HepG2 (cell line): ENCODE measurements around the gene YIPF1. TPM values are rescaled to one million over a fixed set of nuclear protein-coding genes. Genes with fewer than 3 reads are reported as not detected.
A peak's percentile ranks its signal among the peaks of the same experiment; 100 is the strongest.

Experiments
- ATAC-seq: fragments of 200-7000 bp; cut with Tn5 transposase; 3 replicates; pipeline ENCODE4 v1.9.1; 2020; ENCODE audit warnings: mild to moderate bottlenecking, moderate library complexity
- BruUV-seq: library from RNA; stranded (reverse); fragments of 400-500 nt; replicated peaks from 2 replicates; lab custom pipeline; 2021; lab: Mats Ljungman, UMichigan
- CTCF ChIA-PET: fragments of 300-600 bp; formaldehyde crosslinking; extraction: SDS; loops from one replicate; lab custom pipeline; 2021; ENCODE audit warnings: low total read pairs, inconsistent platforms, low intra/inter-chr PET ratio; lab: Yijun Ruan, JAX
- POLR2A ChIA-PET: fragments of 350-600 bp; sonication (Branson Sonifier 250); formaldehyde crosslinking; loops from one replicate; lab custom pipeline; 2020; ENCODE audit warnings: antibody characterized with exemption, inconsistent platforms; lab: Yijun Ruan, JAX
- DNase-seq: peaks from one replicate; pipeline ENCODE4 v3.0.0-alpha.2; 2015; ENCODE audit warnings: low spot score
- FAIRE-seq: peaks from 3 replicates; lab custom pipeline; 2011; peaks lifted over from hg19 to GRCh38; lab: Jason Lieb, UNC
- H2AFZ ChIP-seq: one replicate; pipeline ENCODE4 v1.6.1; 2011; ENCODE audit warnings: low read length, inconsistent platforms
- H3K27ac ChIP-seq: fragments of 300-600 bp; 3 replicates; pipeline ENCODE4 v1.8.0; 2011; ENCODE audit warnings: mixed run types, mild to moderate bottlenecking, mixed read lengths, low read length, inconsistent platforms; ENCODE audit not compliant: insufficient read depth; ENCODE audit errors: extremely low read length
- H3K27me3 ChIP-seq, 2 experiments: fragments of 200-600 bp in 1 of 2; 2 replicates in 1 of 2; 3 replicates in 1 of 2; pipeline versions ENCODE4 v1.6.0 to v1.8.0; 2011; ENCODE audit warnings: low read length in 2 of 2, mild to moderate bottlenecking in 2 of 2, moderate library complexity in 2 of 2, inconsistent platforms in 1 of 2; ENCODE audit not compliant: insufficient read depth in 2 of 2, control insufficient read depth in 1 of 2
- H3K36me3 ChIP-seq, 2 experiments: fragments of 200-600 bp in 1 of 2; replicated peaks in 1 of 2; 2 replicates in 1 of 2; 3 replicates in 1 of 2; pipeline versions ENCODE4 v1.5.1 to v1.8.0; 2011; ENCODE audit warnings: low read length in 2 of 2, inconsistent platforms in 1 of 2; ENCODE audit not compliant: insufficient read depth in 2 of 2, control insufficient read depth in 1 of 2
- H3K4me1 ChIP-seq: 2 replicates; pipeline ENCODE4 v1.5.1; 2012; ENCODE audit warnings: low read length, inconsistent platforms; ENCODE audit not compliant: insufficient read depth
- H3K4me2 ChIP-seq: 2 replicates; pipeline ENCODE4 v1.6.0; 2011; ENCODE audit warnings: low read depth, low read length, inconsistent platforms
- H3K4me3 ChIP-seq, 3 experiments: fragments of 200-600 bp in 1 of 3; sonication (generic), shearing (Covaris generic) in 1 of 3; replicated peaks in 1 of 3; 2 replicates each; pipeline ENCODE4 v1.5.1; 2011 to 2016; ENCODE audit warnings: low read length in 3 of 3, inconsistent platforms in 2 of 3, low read depth in 2 of 3, mild to moderate bottlenecking in 2 of 3, control low read depth in 1 of 3, mixed read lengths in 1 of 3; ENCODE audit not compliant: insufficient read depth in 1 of 3
- H3K79me2 ChIP-seq: one replicate; pipeline ENCODE4 v1.6.1; 2011; ENCODE audit warnings: low read length, inconsistent platforms; ENCODE audit not compliant: insufficient read depth
- H3K9ac ChIP-seq: 2 replicates; pipeline ENCODE4 v1.6.0; 2011; ENCODE audit warnings: mild to moderate bottlenecking, low read depth, low read length, inconsistent platforms; ENCODE audit not compliant: insufficient read depth
- H3K9me3 ChIP-seq: 2 replicates; pipeline ENCODE4 v1.5.1; 2012; ENCODE audit warnings: mild to moderate bottlenecking, low read length
- H4K20me1 ChIP-seq: 2 replicates; pipeline ENCODE4 v1.6.0; 2011; ENCODE audit warnings: inconsistent platforms, mild to moderate bottlenecking, low read length, moderate library complexity; ENCODE audit not compliant: insufficient read depth
- DNMT1 ChIP-seq: sonication (generic); formaldehyde crosslinking; IDR thresholded peaks from 2 replicates; pipeline ENCODE4 v1.5.1; 2020; ENCODE audit warnings: mild to moderate bottlenecking, missing genetic modification reagents
- HIVEP1 ChIP-seq: sonication (generic); formaldehyde crosslinking; IDR thresholded peaks from 2 replicates; pipeline ENCODE4 v1.4.0; 2020; ENCODE audit warnings: mild to moderate bottlenecking, missing genetic modification reagents
- LRRFIP1 ChIP-seq: sonication (generic); formaldehyde crosslinking; conservative IDR thresholded peaks from 2 replicates; pipeline ENCODE4 v1.4.0; 2020; ENCODE audit warnings: missing genetic modification reagents
- MAFF ChIP-seq: IDR thresholded peaks from 2 replicates; pipeline ENCODE4 v1.6.1; 2011; ENCODE audit warnings: low read depth, low read length, improper control_type of control experiment
- MAFK ChIP-seq, 2 experiments: IDR thresholded peaks in 1 of 2; conservative IDR thresholded peaks in 1 of 2; 2 replicates each; pipeline ENCODE4 v1.6.1; 2011; ENCODE audit warnings: improper control_type of control experiment in 2 of 2, low read length in 2 of 2
- NFE2L2 ChIP-seq: fragments of 150-350 bp; IDR thresholded peaks from 2 replicates; pipeline ENCODE4 v1.6.1; 2014; ENCODE audit warnings: low read length
- PAWR ChIP-seq: sonication (generic); formaldehyde crosslinking; IDR thresholded peaks from 2 replicates; pipeline ENCODE4 v1.4.0; 2020; ENCODE audit warnings: missing genetic modification reagents, mild to moderate bottlenecking, borderline replicate concordance
- REPIN1 ChIP-seq: sonication (generic); formaldehyde crosslinking; IDR thresholded peaks from 2 replicates; pipeline ENCODE4 v1.8.0; 2022; ENCODE audit warnings: missing genetic modification reagents, low read depth, mild to moderate bottlenecking, borderline replicate concordance
- SCMH1 ChIP-seq: sonication (generic); formaldehyde crosslinking; IDR thresholded peaks from 2 replicates; pipeline ENCODE4 v1.9.0; 2021; ENCODE audit warnings: missing genetic modification reagents, mild to moderate bottlenecking, borderline replicate concordance
- SP5 ChIP-seq: IDR thresholded peaks from 2 replicates; pipeline ENCODE4 v1.6.1; 2016; ENCODE audit warnings: low read depth, borderline replicate concordance
- ZNF564 ChIP-seq: sonication (generic); formaldehyde crosslinking; IDR thresholded peaks from 2 replicates; pipeline ENCODE4 v1.8.1; 2023; ENCODE audit warnings: mild to moderate bottlenecking, missing genetic modification reagents
- ZNF839 ChIP-seq: sonication (generic); formaldehyde crosslinking; IDR thresholded peaks from 2 replicates; pipeline ENCODE4 v1.4.0; 2020; ENCODE audit warnings: missing genetic modification reagents, mild to moderate bottlenecking, borderline replicate concordance
- ZNF841 ChIP-seq: sonication (generic); formaldehyde crosslinking; IDR thresholded peaks from 2 replicates; pipeline ENCODE4 v1.8.1; 2023; ENCODE audit warnings: missing genetic modification reagents, borderline replicate concordance
- WGBS: methylation state at CpG from one replicate; pipeline ENCODE4 v1.1.6; 2017; ENCODE audit warnings: low lambda C conversion rate; 5-methylcytosine and 5-hydroxymethylcytosine counted together
- in situ Hi-C: cut with HindIII; loops from 2 replicates; pipeline ENCODE4 v1.10.0; 2017; ENCODE audit warnings: low pct_unique_long_range_greater_than_20kb; ENCODE audit not compliant: extremely low pct_ligation_motif_present
- intact Hi-C: fragments of 100-400 bp; cut with micrococcal nuclease; formaldehyde crosslinking; loops from one replicate; pipeline ENCODE4 v1.10.0; 2022; ENCODE audit not compliant: unreplicated experiment
- polyA plus RNA-seq, 8 experiments: library from polyadenylated mRNA; depleted of rRNA in 3 of 8; stranded (reverse) in 7 of 8; unstranded in 1 of 8; fragments of >200 nt; fragmentation: Illumina TruSeq in 4 of 8; extraction: Trizol in 4 of 8; gene quantifications; 2 replicates each; pipeline versions ENCODE4 v1.2.1 to v1.2.3, GENCODE V29; 2011 to 2016; ENCODE audit warnings: low read depth in 4 of 8, missing spikeins in 1 of 8, mixed read lengths in 1 of 8; ENCODE audit not compliant: insufficient read depth in 1 of 8
- total RNA-seq, 5 experiments: library from RNA; depleted of rRNA; stranded (reverse); fragments of >200 nt; fragmentation: Illumina TruSeq; extraction: Trizol; gene quantifications; 2 replicates each; pipeline ENCODE4 v1.2.3, GENCODE V29; 2016; ENCODE audit warnings: low read depth in 1 of 5

The YIPF1 gene
- total and polyA plus RNA-seq, 2 of the 13 experiments (the other 11 are each of a cell fraction or from before 2014, with no cell fraction given) = 21.1 to 31.9 TPM

DNA sequence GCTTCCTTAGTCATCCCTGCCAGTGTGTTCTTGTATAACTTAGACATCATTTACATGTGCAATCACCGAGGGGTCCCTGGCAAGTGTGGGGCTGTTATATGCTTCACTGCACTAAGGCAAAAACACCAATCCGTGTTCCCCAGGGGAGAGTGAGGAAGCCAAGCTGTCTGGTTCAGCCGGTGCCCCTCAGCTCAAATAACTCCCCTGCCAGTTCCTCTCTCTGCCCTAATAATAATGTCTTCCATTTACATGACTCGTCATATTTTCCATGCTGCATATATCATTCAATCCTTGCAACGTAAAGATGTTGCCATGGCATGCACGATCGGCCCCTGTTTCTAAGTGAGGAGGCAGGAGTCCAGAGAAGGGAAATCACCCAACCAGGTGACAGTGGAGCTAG, 27.1 kb downstream of the YIPF1 start:
- Histone ChIP-seq H3K4me3 (no peak overlapping the region), H3K4me2 (no peak overlapping the region)
- WGBS = 89% methylated on average over 7 of the region's 7 CpGs
- FAIRE-seq = no peak
- in situ Hi-C loops = no loop called here
- no peak for TF ChIP-seq ZNF841
- no peak for TF ChIP-seq REPIN1 (CRISPR knock-in tag)
- TF ChIP-seq SP5 (CRISPR knock-in tag) = no peak
- peak; percentile 62 to 79 for TF ChIP-seq MAFK (conservative IDR thresholded peaks at IDR 0.05 in 1 of 2, IDR thresholded peaks at IDR 0.05 in 1 of 2; ENCODE audit: low read length in 2 of 2)
- no peak for TF ChIP-seq LRRFIP1 (CRISPR knock-in tag)
- TF ChIP-seq HIVEP1 (CRISPR knock-in tag) = no peak
- TF ChIP-seq MAFF = peak; percentile 30; the same call in 1 of the 2 replicates
- TF ChIP-seq DNMT1 (CRISPR knock-in tag) = no peak
- no peak for TF ChIP-seq ZNF564
- no peak for TF ChIP-seq PAWR (CRISPR knock-in tag)
- peak; percentile 75 for TF ChIP-seq NFE2L2
- TF ChIP-seq SCMH1 = no peak
- no peak for TF ChIP-seq ZNF839
- TF ChIP-seq, all 625 proteins: peak for 3
- ATAC-seq (no peak), DNase-seq (no peak)
- no TSS peak for BruUV-seq
- Histone ChIP-seq H4K20me1 (no peaks in the 10 kb centered on the region), H3K9me3 (no peaks in the 10 kb centered on the region), H3K79me2 (no peaks in the 10 kb centered on the region), H2AFZ (no peak overlapping the region), H3K4me1 (no peaks in the 10 kb centered on the region), H3K36me3 (peaks cover 1 to 9% of the 10 kb centered on the region in 2 experiments; a peak in 2 of 5 replicates), H3K27me3 (no peaks in the 10 kb centered on the region), H3K9ac (no peak overlapping the region), H3K27ac (no peak overlapping the region)
- POLR2A ChIA-PET = interaction anchor here (1.3 kb wide), 1 partner anchor 83 kb away, joined by 3 read pairs; the partner anchor contains the start of gene IFT25
- CTCF ChIA-PET = no interaction called here
- intact Hi-C loops = no loop called here
